OCI-LY7 (cell line): Measurements from ENCODE around the gene FCHSD2. TPM values are rescaled to one million over a fixed set of nuclear protein-coding genes. Genes with fewer than 3 reads are reported as not detected.

Experiments
- BruUV-seq: library from RNA; stranded (reverse); fragments of 400-500 nt; replicated peaks from 2 replicates; lab custom pipeline; 2021; lab: Mats Ljungman, UMichigan
- CTCF ChIA-PET: fragments of 300-600 bp; sonication (Branson Sonifier 250); formaldehyde crosslinking; loops from one replicate; lab custom pipeline; 2022; ENCODE audit warnings: antibody characterized with exemption; ENCODE audit not compliant: unreplicated experiment; lab: Charles Lee
- POLR2A ChIA-PET: fragments of 300-600 bp; sonication (Branson Sonifier 250); formaldehyde crosslinking; loops from one replicate; lab custom pipeline; 2022; ENCODE audit warnings: antibody characterized with exemption; lab: Charles Lee
- DNase-seq: peaks from one replicate; pipeline ENCODE4 v3.0.0-alpha.2; 2015; ENCODE audit warnings: low spot score
- H2AFZ ChIP-seq: fragments of 200-600 bp; sonication (generic), shearing (Covaris generic); 2 replicates; pipeline ENCODE4 v1.6.1; 2014; ENCODE audit warnings: mild to moderate bottlenecking, antibody characterized with exemption, low read length, moderate library complexity
- H3K27ac ChIP-seq: fragments of 200-600 bp; sonication (generic); 2 replicates; pipeline ENCODE4 v1.5.1; 2014; ENCODE audit warnings: mixed run types, low read depth, mild to moderate bottlenecking, moderate library complexity, low read length, inconsistent platforms; ENCODE audit not compliant: poor library complexity, severe bottlenecking
- H3K36me3 ChIP-seq: fragments of 200-600 bp; sonication (generic); 2 replicates; pipeline ENCODE4 v1.6.1; 2014; ENCODE audit warnings: mild to moderate bottlenecking, antibody characterized with exemption, low read length, moderate library complexity, mixed read lengths; ENCODE audit not compliant: insufficient read depth
- H3K4me1 ChIP-seq: fragments of 200-600 bp; sonication (generic); 2 replicates; pipeline ENCODE4 v1.5.1; 2014; ENCODE audit warnings: mild to moderate bottlenecking, low read length; ENCODE audit not compliant: insufficient read depth, poor library complexity, severe bottlenecking
- H3K4me2 ChIP-seq: fragments of 200-600 bp; sonication (generic); 2 replicates; pipeline ENCODE4 v1.6.1; 2014; ENCODE audit warnings: mild to moderate bottlenecking, low read length
- H3K4me3 ChIP-seq: fragments of 200-600 bp; sonication (generic); 2 replicates; pipeline ENCODE4 v1.5.1; 2014; ENCODE audit warnings: mild to moderate bottlenecking, low read depth, low read length; ENCODE audit not compliant: poor library complexity, severe bottlenecking
- H3K79me2 ChIP-seq: fragments of 200-600 bp; sonication (generic); 2 replicates; pipeline ENCODE4 v1.6.1; 2016; ENCODE audit warnings: low read depth, mild to moderate bottlenecking, low read length, moderate library complexity, mixed read lengths; ENCODE audit not compliant: insufficient read depth
- H3K9me2 ChIP-seq: fragments of 200-600 bp; sonication (generic); 2 replicates; pipeline ENCODE4 v1.6.1; 2016; ENCODE audit warnings: mild to moderate bottlenecking, low read length, mixed read lengths; ENCODE audit not compliant: insufficient read depth
- H3K9me3 ChIP-seq: fragments of 200-600 bp; sonication (generic); 2 replicates; pipeline ENCODE4 v1.6.1; 2014; ENCODE audit warnings: mild to moderate bottlenecking, mixed run types, low read length, mixed read lengths
- H4K20me1 ChIP-seq: fragments of 200-600 bp; sonication (generic); 2 replicates; pipeline ENCODE4 v1.6.1; 2014; ENCODE audit warnings: mild to moderate bottlenecking, antibody characterized with exemption, low read length, moderate library complexity, mixed read lengths; ENCODE audit not compliant: insufficient read depth
- EZH2phosphoT487 ChIP-seq: fragments of 200-600 bp; sonication (generic); IDR thresholded peaks from 2 replicates; pipeline ENCODE4 v1.6.1; 2018; ENCODE audit warnings: low read depth, borderline replicate concordance, mild to moderate bottlenecking, mixed run types, antibody characterized with exemption, low read length, moderate library complexity, mixed read lengths
- intact Hi-C: fragments of 100-400 bp; cut with micrococcal nuclease; formaldehyde crosslinking; loops from one replicate; pipeline ENCODE4 v1.10.0; 2022; ENCODE audit not compliant: unreplicated experiment
- total RNA-seq, 2 experiments: library from RNA; depleted of rRNA in 1 of 2; stranded (reverse); fragments of >200 nt in 1 of 2; shearing (Covaris generic) in 1 of 2; gene quantifications; 2 replicates each; pipeline ENCODE4 v1.2.3, GENCODE V29; 2014 to 2022
- TF ChIP-seq, protein P1 (sequence below): fragments of 200-600 bp; sonication (generic); conservative IDR thresholded peaks from 2 replicates; pipeline ENCODE4 v1.5.1; 2014; ENCODE audit warnings: mild to moderate bottlenecking, antibody characterized with exemption, low read length, moderate library complexity, mixed read lengths

Gene FCHSD2
- total RNA-seq, 2 experiments from 2014 or later, result 39.0 to 147 TPM

DNA sequence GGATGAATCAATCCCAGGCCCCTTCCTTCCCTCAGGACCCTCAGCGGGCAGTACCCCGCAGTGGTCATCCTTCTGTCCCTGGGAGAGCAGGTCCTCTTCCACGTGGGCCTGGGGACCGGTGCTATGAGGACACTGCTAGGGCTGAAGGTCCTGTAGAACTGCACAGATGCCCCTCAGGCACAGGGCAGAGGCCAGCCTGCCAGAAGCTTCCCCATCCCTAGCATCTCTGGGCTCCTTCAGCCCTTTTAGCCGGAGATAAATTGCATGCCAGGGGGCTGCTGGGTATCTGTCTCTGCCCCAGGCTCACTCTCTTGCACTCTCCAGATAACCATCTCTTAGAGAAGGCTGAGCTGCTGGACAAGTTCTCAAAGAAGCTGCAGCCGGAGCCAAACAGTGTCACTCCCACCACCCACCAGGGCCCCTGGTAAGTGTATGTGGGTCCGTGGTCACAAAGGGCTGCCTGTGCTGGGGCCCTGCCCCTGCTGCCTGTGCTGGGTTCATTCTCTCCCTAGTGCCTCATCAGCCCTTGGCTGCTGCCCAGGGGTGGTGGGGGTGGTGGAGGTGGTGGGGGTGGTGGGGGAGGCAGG is 325.6 kb downstream of the FCHSD2 start:
- Histone ChIP-seq H2AFZ (no peak overlapping the region), H3K9me3 (no peaks in the 10 kb centered on the region), H3K9me2 (no peaks in the 10 kb centered on the region), H3K36me3 (peaks cover 55% of the 10 kb centered on the region), H4K20me1 (peaks cover 4% of the 10 kb centered on the region; the same call in 1 of the 2 replicates), H3K79me2 (peaks cover 40% of the 10 kb centered on the region), H3K4me2 (peak overlapping the region; percentile 90), H3K4me1 (peaks cover 28% of the 10 kb centered on the region), H3K4me3 (peak overlapping the region; percentile 84), H3K27ac (peak overlapping the region; percentile 91)
- BruUV-seq, result no TSS peak
- DNase-seq, result no peak
- intact Hi-C loops, result loop anchor here (10.0 kb wide), 1 partner anchor 232 kb away; no protein-coding TSS in a partner anchor
- ChIA-PET CTCF (interaction anchor here (0.5 kb wide), 1 partner anchor 23 kb away, joined by 10 read pairs; the partner anchor contains the start of gene STARD10), POLR2A (interaction anchor here (0.8 to 2.3 kb wide), 4 partner anchors 9 to 360 kb away, joined by 3 to 8 read pairs (median 4); no protein-coding TSS in a partner anchor)
- TF ChIP-seq, protein P1, sequence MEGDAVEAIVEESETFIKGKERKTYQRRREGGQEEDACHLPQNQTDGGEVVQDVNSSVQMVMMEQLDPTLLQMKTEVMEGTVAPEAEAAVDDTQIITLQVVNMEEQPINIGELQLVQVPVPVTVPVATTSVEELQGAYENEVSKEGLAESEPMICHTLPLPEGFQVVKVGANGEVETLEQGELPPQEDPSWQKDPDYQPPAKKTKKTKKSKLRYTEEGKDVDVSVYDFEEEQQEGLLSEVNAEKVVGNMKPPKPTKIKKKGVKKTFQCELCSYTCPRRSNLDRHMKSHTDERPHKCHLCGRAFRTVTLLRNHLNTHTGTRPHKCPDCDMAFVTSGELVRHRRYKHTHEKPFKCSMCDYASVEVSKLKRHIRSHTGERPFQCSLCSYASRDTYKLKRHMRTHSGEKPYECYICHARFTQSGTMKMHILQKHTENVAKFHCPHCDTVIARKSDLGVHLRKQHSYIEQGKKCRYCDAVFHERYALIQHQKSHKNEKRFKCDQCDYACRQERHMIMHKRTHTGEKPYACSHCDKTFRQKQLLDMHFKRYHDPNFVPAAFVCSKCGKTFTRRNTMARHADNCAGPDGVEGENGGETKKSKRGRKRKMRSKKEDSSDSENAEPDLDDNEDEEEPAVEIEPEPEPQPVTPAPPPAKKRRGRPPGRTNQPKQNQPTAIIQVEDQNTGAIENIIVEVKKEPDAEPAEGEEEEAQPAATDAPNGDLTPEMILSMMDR, result no peak
- no peak for TF ChIP-seq EZH2phosphoT487

DNA sequence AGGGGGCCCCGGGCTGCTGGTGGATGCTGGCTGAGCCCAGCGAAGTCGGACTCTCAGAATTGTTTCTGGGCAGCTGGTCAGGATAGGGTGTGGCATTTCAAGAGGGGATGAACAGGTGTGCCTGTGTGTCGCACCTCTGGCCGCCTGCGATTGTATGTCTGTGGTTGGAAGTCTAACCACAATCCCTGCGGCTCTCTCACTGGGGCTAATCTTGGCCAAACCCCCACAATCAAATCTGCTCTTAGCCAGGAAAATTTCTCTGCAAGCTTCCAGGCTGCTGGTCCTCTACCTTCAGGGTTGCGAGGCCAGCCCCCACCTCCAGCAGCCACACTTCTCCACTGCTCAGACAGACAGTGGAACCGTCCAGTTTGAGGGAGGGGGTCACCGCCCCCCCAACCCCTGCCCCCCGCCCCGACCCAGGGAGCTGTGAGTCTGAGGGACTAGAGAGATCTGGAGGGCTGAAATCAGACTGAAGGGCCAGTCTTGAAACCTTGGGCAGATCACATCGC is 327.0 kb downstream of the FCHSD2 start:
- H4K20me1 ChIP-seq, result peaks cover 4% of the 10 kb centered on the region; the same call in 1 of the 2 replicates
- no peaks in the 10 kb centered on the region for H3K9me3 ChIP-seq
- peaks cover 41% of the 10 kb centered on the region for H3K79me2 ChIP-seq
- H3K36me3 ChIP-seq, result peaks cover 52% of the 10 kb centered on the region
- TF ChIP-seq, protein P1, result no peak
- no peak for TF ChIP-seq EZH2phosphoT487
- BruUV-seq, result no TSS peak
- ChIA-PET POLR2A (interaction anchor here (0.5 to 2.3 kb wide), 8 partner anchors 8 to 332 kb away, joined by 3 to 8 read pairs (median 5); partner anchors contain the start of gene STARD10), CTCF (interaction anchor here (0.6 kb wide), 1 partner anchor 94 kb away, joined by 6 read pairs; no protein-coding TSS in a partner anchor)
- DNase-seq, result no peak
- no peaks in the 10 kb centered on the region for H3K9me2 ChIP-seq
- peak overlapping the region; percentile 90 for H3K4me2 ChIP-seq
- intact Hi-C loops, result loop anchor here (2.0 to 10.0 kb wide), 2 partner anchors 76 to 230 kb away; no protein-coding TSS in a partner anchor
- H2AFZ ChIP-seq, result peak overlapping the region; percentile 46; the same call in 1 of the 2 replicates
- H3K27ac ChIP-seq, result peak overlapping the region; percentile 91
- peak overlapping the region; percentile 84 for H3K4me3 ChIP-seq
- H3K4me1 ChIP-seq, result peaks cover 27% of the 10 kb centered on the region
